Body of pancreas (tissue), 4 donors: ENCODE results near the gene CHPF2. TPM values are rescaled to one million over a fixed set of nuclear protein-coding genes. Genes with fewer than 3 reads are reported as not detected.
A peak's percentile ranks its signal among the peaks of the same experiment; 100 is the strongest.

Source experiments
- ATAC-seq: fragments of 150-250 bp; one replicate; pipeline ENCODE4 v1.9.1; 2016
- DNase-seq, 4 donors: peaks; one replicate each; pipeline ENCODE4 v3.0.0-alpha.2; 2019
- H3K27ac ChIP-seq, 4 donors: fragments of 200-600 bp; sonication (generic); 1 replicate in 3 of 4; 2 replicates in 1 of 4; pipeline versions ENCODE4 v1.5.1 to v1.6.1; 2016 to 2019; ENCODE audit warnings: mild to moderate bottlenecking in 1 of 4, mixed read lengths in 1 of 4, moderate library complexity in 1 of 4
- H3K27me3 ChIP-seq, 2 donors: fragments of 200-600 bp; sonication (generic); one replicate each; pipeline ENCODE4 v1.6.0; 2016; ENCODE audit warnings: mild to moderate bottlenecking in 1 of 2
- H3K36me3 ChIP-seq, 2 donors: fragments of 200-600 bp; sonication (generic); replicated peaks in 1 of 2; 2 replicates each; pipeline ENCODE4 v1.5.1; 2016; ENCODE audit warnings: low read depth in 2 of 2; ENCODE audit not compliant: insufficient read depth in 1 of 2
- H3K4me1 ChIP-seq: fragments of 200-600 bp; sonication (generic); one replicate; pipeline ENCODE4 v1.6.0; 2016
- H3K4me3 ChIP-seq, 2 donors: fragments of 200-600 bp; sonication (generic); 1 replicate in 1 of 2; 2 replicates in 1 of 2; pipeline ENCODE4 v1.5.1; 2016 to 2019
- H3K9me3 ChIP-seq, 3 donors: fragments of 200-600 bp; sonication (generic); 1 replicate in 2 of 3; 2 replicates in 1 of 3; pipeline ENCODE4 v1.5.1; 2016
- CTCF ChIP-seq, 7 experiments: fragments of 450-650 bp in 4 of 7; fragments of 200-600 bp in 3 of 7; sonication (generic) in 3 of 7; IDR thresholded peaks; one replicate each; pipeline ENCODE4 v1.5.1; 2016 to 2019; ENCODE audit warnings: antibody characterized with exemption in 7 of 7
- POLR2A ChIP-seq, 3 donors: fragments of 450-650 bp; IDR thresholded peaks; one replicate each; pipeline ENCODE4 v1.6.1; 2016; ENCODE audit warnings: antibody characterized with exemption in 3 of 3, mild to moderate bottlenecking in 2 of 3
- WGBS, 2 donors: methylation state at CpG; one replicate each; pipeline ENCODE4 v1.1.5; 2017; 5-methylcytosine and 5-hydroxymethylcytosine counted together
- intact Hi-C: fragments of 100-400 bp; cut with DNase I; formaldehyde crosslinking; loops from one replicate; pipeline ENCODE4 v1.15.1; 2023
- total RNA-seq, 2 donors: library from RNA; depleted of rRNA; stranded (reverse); fragments of >200 nt; gene quantifications; one replicate each; pipeline ENCODE4 v1.1.0, GENCODE V29; 2016

The CHPF2 gene
- total RNA-seq, 2 donors from 2014 or later = 24.4 to 52.1 TPM

GRCh38 chr7:151229249-151229648, 3.0 kb upstream of the CHPF2 start:
- Histone ChIP-seq H3K9me3 (no peaks in the 10 kb centered on the region), H3K4me1 (peaks cover 40% of the 10 kb centered on the region), H3K4me3 (no peak overlapping the region), H3K27me3 (no peaks in the 10 kb centered on the region), H3K27ac (no peak overlapping the region), H3K36me3 (peaks cover 0 to 2% of the 10 kb centered on the region in 2 donors)
- no peak for DNase-seq
- ATAC-seq = no peak
- WGBS, 2 donors = 75 to 78% methylated on average over 10 of the region's 10 CpGs
- intact Hi-C loops = no loop called here
- TF ChIP-seq POLR2A (IDR thresholded peaks at IDR 0.05) = no peak
- no peak for TF ChIP-seq CTCF (IDR thresholded peaks at IDR 0.05)

- WGBS, 2 donors = 48 to 50% methylated on average over 1 of the region's 1 CpG
- DNase-seq = no peak
- no peak for TF ChIP-seq CTCF (IDR thresholded peaks at IDR 0.05)
- no peak for TF ChIP-seq POLR2A (IDR thresholded peaks at IDR 0.05)
- no peaks in the 10 kb centered on the region for H3K9me3 ChIP-seq
- intact Hi-C loops = no loop called here
- ATAC-seq = no peak
- no peak overlapping the region for H3K27ac ChIP-seq
- no peaks in the 10 kb centered on the region for H3K27me3 ChIP-seq
- peaks cover 0 to under 1% of the 10 kb centered on the region in 2 donors for H3K36me3 ChIP-seq
- H3K4me3 ChIP-seq = no peak overlapping the region
- H3K4me1 ChIP-seq = peaks cover 34% of the 10 kb centered on the region
Measured at GRCh38 chr7:151231080-151231479, 1.2 kb upstream of the CHPF2 start.

- WGBS, 2 donors = 0 to 2% methylated on average over 8 to 36 of the region's 36 CpGs
- DNase-seq = peak; percentile 48 to 70 (median 56)
- H3K27ac ChIP-seq = peak overlapping the region in 3 of 4 donors; percentile 76 to 90 (median 78)
- H3K36me3 ChIP-seq = peaks cover 0 to 10% of the 10 kb centered on the region in 2 donors
- intact Hi-C loops = no loop called here
- TF ChIP-seq POLR2A (IDR thresholded peaks at IDR 0.05) (no peak), CTCF (IDR thresholded peaks at IDR 0.05) (no peak)
- H3K4me1 ChIP-seq = peaks cover 24% of the 10 kb centered on the region
- H3K27me3 ChIP-seq = no peaks in the 10 kb centered on the region
- peak; percentile 45 for ATAC-seq
- no peaks in the 10 kb centered on the region for H3K9me3 ChIP-seq
- H3K4me3 ChIP-seq = peak overlapping the region; percentile 94 to 100
Measured at GRCh38 chr7:151232917-151233701, 826 bp downstream of the CHPF2 start.

- no peak for ATAC-seq
- DNase-seq = no peak
- Histone ChIP-seq H3K27ac (no peak overlapping the region), H3K4me1 (peaks cover 21% of the 10 kb centered on the region), H3K9me3 (no peaks in the 10 kb centered on the region), H3K4me3 (no peak overlapping the region), H3K27me3 (no peaks in the 10 kb centered on the region), H3K36me3 (peaks cover 0 to 11% of the 10 kb centered on the region in 2 donors)
- no peak for TF ChIP-seq POLR2A (IDR thresholded peaks at IDR 0.05)
- no peak for TF ChIP-seq CTCF (IDR thresholded peaks at IDR 0.05)
- 44 to 60% methylated on average over 9 of the region's 9 CpGs for WGBS, 2 donors
- intact Hi-C loops = no loop called here
Measured at GRCh38 chr7:151233804-151234203, 1.5 kb downstream of the CHPF2 start.
